ENCODE results near the gene BPIFB2. TPM values are rescaled to one million over a fixed set of nuclear protein-coding genes. Genes with fewer than 3 reads are reported as not detected.

The BPIFB2 gene
- total and polyA plus RNA-seq, 4 donors, result 0.33 to 3.7 (median 1.5) TPM

- H3K4me1 ChIP-seq (ENCODE audit: control insufficient read depth in 4 of 4, insufficient read depth in 4 of 4, low read length in 3 of 4), result peaks cover 0 to 5% (median 1%) of the 10 kb centered on the region in 4 donors
- no peak overlapping the region for H3K27ac ChIP-seq (ENCODE audit: low read depth in 1 of 2, low read length in 2 of 2)
- H3K4me3 ChIP-seq (ENCODE audit: low read depth in 1 of 3, low read length in 3 of 3), result no peak overlapping the region
- peaks cover 0 to 2% (median 0%) of the 10 kb centered on the region in 4 donors for H3K27me3 ChIP-seq (ENCODE audit: control insufficient read depth in 4 of 4, insufficient read depth in 4 of 4, low read length in 3 of 4)
- H3K9ac ChIP-seq (ENCODE audit: low read depth in 1 of 2, low read length in 2 of 2), result no peak overlapping the region
- no peaks in the 10 kb centered on the region for H3K9me3 ChIP-seq (ENCODE audit: control insufficient read depth in 4 of 4, low read length in 3 of 4)
- 85% methylated on average over 15 of the region's 15 CpGs for WGBS
- H3K36me3 ChIP-seq (ENCODE audit: control insufficient read depth in 4 of 4, insufficient read depth in 3 of 4, low read depth in 1 of 4, low read length in 3 of 4), result no peaks in the 10 kb centered on the region
- no peak for TF ChIP-seq EGR1 (IDR thresholded peaks at IDR 0.05; ENCODE audit: low read depth in 2 of 2)
- no peak for TF ChIP-seq HNF4G (IDR thresholded peaks at IDR 0.05)
- no peak for TF ChIP-seq JUND (IDR thresholded peaks at IDR 0.05)
- TF ChIP-seq, protein P1, sequence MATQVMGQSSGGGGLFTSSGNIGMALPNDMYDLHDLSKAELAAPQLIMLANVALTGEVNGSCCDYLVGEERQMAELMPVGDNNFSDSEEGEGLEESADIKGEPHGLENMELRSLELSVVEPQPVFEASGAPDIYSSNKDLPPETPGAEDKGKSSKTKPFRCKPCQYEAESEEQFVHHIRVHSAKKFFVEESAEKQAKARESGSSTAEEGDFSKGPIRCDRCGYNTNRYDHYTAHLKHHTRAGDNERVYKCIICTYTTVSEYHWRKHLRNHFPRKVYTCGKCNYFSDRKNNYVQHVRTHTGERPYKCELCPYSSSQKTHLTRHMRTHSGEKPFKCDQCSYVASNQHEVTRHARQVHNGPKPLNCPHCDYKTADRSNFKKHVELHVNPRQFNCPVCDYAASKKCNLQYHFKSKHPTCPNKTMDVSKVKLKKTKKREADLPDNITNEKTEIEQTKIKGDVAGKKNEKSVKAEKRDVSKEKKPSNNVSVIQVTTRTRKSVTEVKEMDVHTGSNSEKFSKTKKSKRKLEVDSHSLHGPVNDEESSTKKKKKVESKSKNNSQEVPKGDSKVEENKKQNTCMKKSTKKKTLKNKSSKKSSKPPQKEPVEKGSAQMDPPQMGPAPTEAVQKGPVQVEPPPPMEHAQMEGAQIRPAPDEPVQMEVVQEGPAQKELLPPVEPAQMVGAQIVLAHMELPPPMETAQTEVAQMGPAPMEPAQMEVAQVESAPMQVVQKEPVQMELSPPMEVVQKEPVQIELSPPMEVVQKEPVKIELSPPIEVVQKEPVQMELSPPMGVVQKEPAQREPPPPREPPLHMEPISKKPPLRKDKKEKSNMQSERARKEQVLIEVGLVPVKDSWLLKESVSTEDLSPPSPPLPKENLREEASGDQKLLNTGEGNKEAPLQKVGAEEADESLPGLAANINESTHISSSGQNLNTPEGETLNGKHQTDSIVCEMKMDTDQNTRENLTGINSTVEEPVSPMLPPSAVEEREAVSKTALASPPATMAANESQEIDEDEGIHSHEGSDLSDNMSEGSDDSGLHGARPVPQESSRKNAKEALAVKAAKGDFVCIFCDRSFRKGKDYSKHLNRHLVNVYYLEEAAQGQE (IDR thresholded peaks at IDR 0.05), result no peak
- TF ChIP-seq FOXA2 (IDR thresholded peaks at IDR 0.05), result no peak
- no peak for TF ChIP-seq RXRA (IDR thresholded peaks at IDR 0.05)
- TF ChIP-seq YY1 (IDR thresholded peaks at IDR 0.05), result no peak
- TF ChIP-seq SP1 (IDR thresholded peaks at IDR 0.05), result no peak
- TF ChIP-seq, protein P2, sequence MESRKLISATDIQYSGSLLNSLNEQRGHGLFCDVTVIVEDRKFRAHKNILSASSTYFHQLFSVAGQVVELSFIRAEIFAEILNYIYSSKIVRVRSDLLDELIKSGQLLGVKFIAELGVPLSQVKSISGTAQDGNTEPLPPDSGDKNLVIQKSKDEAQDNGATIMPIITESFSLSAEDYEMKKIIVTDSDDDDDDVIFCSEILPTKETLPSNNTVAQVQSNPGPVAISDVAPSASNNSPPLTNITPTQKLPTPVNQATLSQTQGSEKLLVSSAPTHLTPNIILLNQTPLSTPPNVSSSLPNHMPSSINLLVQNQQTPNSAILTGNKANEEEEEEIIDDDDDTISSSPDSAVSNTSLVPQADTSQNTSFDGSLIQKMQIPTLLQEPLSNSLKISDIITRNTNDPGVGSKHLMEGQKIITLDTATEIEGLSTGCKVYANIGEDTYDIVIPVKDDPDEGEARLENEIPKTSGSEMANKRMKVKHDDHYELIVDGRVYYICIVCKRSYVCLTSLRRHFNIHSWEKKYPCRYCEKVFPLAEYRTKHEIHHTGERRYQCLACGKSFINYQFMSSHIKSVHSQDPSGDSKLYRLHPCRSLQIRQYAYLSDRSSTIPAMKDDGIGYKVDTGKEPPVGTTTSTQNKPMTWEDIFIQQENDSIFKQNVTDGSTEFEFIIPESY (IDR thresholded peaks at IDR 0.05), result no peak
- TF ChIP-seq MAX (IDR thresholded peaks at IDR 0.05), result no peak
- no peak for TF ChIP-seq NR2F2 (IDR thresholded peaks at IDR 0.05)
- TF ChIP-seq HNF4A (conservative IDR thresholded peaks at IDR 0.05), result no peak
- TF ChIP-seq CTCF (IDR thresholded peaks at IDR 0.05; ENCODE audit: low read depth, low read length, missing input control), result no peak
- TF ChIP-seq FOXA1 (IDR thresholded peaks at IDR 0.05), result no peak
- TF ChIP-seq TAF1 (conservative IDR thresholded peaks at IDR 0.05), result no peak
- no peak for DNase-seq (ENCODE audit: low spot score)
Observed at GRCh38 chr20:33012327-33013189, 5.1 kb downstream of the BPIFB2 start.

Data from liver (tissue), 9 donors.